Cardiac fibroblast (primary cell): ENCODE results near the gene ASAH2.
"Not testable (repeated sequence)": the region's sequence is repeated elsewhere in the genome, so short reads cannot be mapped to it uniquely, and the experiment has no call there.

Source experiments
- DNase-seq, 2 donors: peaks; one replicate each; pipeline versions ENCODE4 v3.0.0 to v3.0.0-alpha.2; 2010; ENCODE audit warnings: low read depth in 2 of 2
- H3K4me3 ChIP-seq, 2 donors: replicated peaks in 1 of 2; 1 replicate in 1 of 2; 2 replicates in 1 of 2; pipeline ENCODE4 v1.5.1; 2011; ENCODE audit warnings: low read depth in 2 of 2, low read length in 2 of 2, mild to moderate bottlenecking in 2 of 2, moderate library complexity in 1 of 2
- TF ChIP-seq, protein P1 (sequence below): IDR thresholded peaks from one replicate; pipeline ENCODE4 v1.5.1; 2011; ENCODE audit warnings: low read depth, mild to moderate bottlenecking, low read length, inconsistent platforms

Gene ASAH2

DNA sequence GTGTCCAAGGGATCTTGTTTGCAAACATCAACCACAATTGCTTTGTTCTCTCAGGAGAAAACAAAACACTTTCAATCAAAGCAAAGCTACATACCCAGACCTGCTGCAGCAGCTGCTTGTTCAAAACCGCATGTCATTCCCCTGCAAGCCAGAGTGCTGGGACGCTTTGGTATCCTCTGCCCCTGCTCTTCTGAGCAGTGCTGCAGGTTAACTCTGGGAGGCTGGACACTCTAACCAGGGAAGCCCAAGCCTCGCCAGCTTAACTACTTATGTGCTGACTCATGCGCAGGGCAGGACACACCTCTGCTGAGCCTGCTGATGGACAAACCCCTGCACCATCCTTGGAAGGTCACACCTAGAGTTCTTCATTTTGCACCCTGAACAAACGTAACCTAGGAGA, 28.2 kb upstream of the ASAH2 start:
- DNase-seq = no peak
- TF ChIP-seq, protein P1, sequence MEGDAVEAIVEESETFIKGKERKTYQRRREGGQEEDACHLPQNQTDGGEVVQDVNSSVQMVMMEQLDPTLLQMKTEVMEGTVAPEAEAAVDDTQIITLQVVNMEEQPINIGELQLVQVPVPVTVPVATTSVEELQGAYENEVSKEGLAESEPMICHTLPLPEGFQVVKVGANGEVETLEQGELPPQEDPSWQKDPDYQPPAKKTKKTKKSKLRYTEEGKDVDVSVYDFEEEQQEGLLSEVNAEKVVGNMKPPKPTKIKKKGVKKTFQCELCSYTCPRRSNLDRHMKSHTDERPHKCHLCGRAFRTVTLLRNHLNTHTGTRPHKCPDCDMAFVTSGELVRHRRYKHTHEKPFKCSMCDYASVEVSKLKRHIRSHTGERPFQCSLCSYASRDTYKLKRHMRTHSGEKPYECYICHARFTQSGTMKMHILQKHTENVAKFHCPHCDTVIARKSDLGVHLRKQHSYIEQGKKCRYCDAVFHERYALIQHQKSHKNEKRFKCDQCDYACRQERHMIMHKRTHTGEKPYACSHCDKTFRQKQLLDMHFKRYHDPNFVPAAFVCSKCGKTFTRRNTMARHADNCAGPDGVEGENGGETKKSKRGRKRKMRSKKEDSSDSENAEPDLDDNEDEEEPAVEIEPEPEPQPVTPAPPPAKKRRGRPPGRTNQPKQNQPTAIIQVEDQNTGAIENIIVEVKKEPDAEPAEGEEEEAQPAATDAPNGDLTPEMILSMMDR = no peak
- H3K4me3 ChIP-seq = no peak overlapping the region

DNA sequence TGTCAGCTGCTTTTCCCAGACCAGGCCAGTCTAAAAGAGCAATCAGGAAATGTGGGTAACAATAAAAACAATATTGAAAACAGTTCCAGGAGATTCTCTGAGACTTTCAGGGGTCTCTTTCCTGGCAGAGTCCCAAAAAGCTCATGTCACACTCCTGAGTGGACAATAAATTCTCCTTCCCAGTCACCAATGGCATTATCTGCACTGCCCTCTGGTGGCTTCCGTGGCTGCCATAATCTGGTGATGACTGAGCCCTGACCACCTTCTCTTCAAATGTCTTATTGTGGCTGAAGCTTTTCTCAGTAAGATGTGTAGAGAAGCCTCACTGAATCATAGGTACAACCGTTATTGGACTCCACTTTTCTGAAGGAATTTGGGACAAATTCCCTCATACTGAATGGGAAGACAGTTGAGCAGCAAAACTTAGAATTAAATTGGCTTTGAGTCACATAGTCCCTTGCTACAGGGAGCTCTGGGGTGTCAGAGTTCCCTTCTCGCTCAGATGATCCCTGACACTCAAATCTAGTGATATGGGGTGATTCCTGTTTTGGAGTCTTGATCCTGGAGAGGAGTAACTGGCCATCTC, 24.4 kb upstream of the ASAH2 start:
- H3K4me3 ChIP-seq = no peak overlapping the region
- DNase-seq = peak; percentile 24 to 47
- TF ChIP-seq, protein P1 = peak; percentile 67

DNA sequence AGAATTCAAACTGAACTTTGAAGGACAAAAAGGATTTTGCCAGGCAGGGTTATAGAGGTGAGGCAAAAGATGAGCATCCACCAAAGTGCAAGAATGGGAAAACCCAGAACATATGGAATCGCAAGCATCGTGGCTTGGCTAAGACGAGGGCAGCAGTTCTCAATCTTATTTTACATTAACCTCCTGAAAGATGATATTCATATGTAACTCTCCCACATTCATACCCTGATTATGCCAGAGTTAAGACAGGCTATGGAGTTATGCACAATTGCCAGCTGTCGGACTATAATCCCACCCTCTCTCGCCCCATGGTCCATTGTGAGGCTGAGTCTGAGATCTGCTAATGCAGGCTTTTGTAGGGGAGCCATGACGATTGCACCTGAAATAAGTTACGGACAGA, 21.2 kb upstream of the ASAH2 start:
- DNase-seq = no peak
- TF ChIP-seq, protein P1 = no peak
- H3K4me3 ChIP-seq = no peak overlapping the region

DNA sequence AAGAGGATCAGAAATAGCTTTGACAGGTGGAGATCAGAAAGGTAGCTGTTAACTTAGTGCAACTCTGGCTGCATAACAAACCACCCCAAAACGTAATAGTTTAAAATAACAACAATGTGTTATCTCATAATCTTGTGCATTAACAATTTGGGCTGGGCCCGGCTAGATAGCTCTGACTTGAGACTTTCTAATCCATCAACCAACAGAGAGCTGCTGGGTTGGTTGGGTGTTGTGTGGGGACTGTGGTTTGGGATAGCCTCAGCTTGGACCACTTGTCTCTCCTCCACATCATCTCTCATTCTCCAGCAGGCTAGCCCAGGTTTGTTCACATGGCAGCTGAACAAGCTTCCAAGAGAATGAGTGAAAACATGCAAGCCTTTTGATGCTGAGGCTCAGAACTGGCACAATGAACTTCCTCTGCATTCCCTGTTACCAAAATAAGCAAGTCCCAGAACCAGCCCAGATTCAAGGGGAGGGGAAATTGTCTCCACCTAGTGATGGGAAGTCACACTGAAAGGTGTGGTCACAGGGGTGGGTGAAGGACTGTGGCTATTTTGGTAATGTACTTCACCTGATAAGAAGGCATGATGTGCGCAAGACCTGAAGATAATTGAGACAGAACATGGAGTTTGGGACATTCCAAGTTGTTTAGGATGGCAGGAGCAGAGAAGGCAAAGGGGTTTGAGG, 20.4 kb upstream of the ASAH2 start:
- no peak for DNase-seq
- TF ChIP-seq, protein P1 = no peak

DNA sequence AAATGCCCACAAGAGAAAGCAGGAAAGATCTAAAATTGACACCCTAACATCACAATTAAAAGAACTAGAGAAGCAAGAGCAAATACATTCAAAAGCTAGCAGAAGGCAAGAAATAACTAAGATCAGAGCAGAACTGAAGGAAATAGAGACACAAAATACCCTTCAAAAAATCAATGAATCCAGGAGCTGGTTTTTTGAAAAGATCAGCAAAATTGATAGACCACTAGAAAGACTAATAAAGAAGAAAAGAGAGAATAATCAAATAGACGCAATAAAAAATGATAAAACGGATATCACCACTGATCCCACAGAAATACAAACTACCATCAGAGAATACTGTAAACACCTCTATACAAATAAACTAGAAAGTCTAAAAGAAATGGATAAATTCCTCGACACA, 16.6 kb upstream of the ASAH2 start:
- H3K4me3 ChIP-seq, DNase-seq: not testable (repeated sequence)

More for the DNA sequence above, 20.4 kb upstream of the ASAH2 start:
- no peak overlapping the region for H3K4me3 ChIP-seq

DNA sequence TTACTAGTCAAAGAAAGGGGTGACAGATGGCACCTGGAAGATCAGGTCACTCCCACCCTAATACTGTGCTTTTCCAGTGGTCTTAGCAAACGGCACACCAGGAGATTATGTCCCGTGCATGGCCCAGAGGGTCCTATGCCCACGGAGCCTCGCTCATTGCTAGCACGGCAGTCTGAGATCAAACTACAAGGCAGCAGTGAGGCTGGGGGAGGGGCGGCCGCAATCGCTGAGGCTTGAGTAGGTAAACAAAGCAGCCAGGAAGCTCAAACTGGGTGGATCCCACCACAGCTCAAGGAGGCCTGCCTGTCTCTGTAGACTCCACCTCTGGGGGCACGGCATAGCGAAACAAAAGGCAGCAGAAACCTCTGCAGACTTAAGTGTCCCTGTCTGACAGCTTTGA, 11.3 kb upstream of the ASAH2 start:
- DNase-seq, H3K4me3 ChIP-seq: not testable (repeated sequence)

DNA sequence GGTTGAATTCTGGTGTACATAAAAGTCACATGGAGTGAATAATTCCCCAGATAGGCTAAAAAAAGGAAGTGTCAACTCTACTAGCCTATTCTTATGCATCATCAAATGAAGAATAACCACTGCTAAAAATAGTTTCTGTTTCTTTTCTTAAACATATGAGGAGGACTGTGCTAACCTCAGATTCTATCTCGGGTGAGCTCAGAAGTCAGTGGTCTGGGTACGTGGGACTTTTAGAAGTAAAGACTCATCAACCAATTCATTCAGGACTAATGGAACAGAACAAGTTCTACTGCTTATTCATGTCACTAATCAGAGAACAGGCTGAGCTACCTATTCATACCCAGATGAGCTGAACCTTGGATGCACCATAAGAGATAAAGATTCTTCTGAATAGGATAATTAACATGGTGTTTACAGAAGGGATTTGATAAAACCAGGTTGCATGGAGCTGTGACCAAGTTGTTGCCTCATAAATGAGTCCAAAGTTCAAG, 9.5 kb upstream of the ASAH2 start:
- DNase-seq = peak in 1 of 2 donors; percentile 3
- TF ChIP-seq, protein P1 = no peak
- H3K4me3 ChIP-seq = no peak overlapping the region

DNA sequence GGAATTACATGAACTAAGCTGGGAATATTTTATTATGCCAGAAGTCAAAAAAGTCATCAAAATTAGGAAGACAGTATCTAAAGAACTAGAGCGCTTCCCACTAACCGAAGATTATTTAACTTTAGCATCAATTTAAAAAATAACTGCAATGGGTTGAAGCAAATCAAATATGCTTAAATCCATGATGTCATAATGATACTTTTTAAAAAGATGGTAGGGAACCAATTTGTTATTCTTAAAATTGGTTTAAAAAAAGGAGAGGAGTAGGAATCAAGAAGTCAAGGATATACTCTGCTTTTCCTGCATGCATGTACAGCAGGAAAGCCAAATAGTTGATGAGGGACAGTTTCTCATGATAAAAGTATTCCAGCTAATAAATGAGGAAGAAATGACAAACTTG, 3.2 kb upstream of the ASAH2 start:
- TF ChIP-seq, protein P1 = no peak
- DNase-seq = no peak
- H3K4me3 ChIP-seq = no peak overlapping the region
